AG04449 (cell line): ENCODE results near the gene RAB14.

ENCODE experiments used
- CTCF ChIA-PET: fragments of 350-600 bp; formaldehyde crosslinking; extraction: SDS; loops from one replicate; lab custom pipeline; 2021; ENCODE audit warnings: antibody characterized with exemption; lab: Yijun Ruan, JAX
- POLR2A ChIA-PET: fragments of 400-600, 350-600 bp; formaldehyde crosslinking; extraction: SDS; loops from one replicate; lab custom pipeline; 2020; ENCODE audit warnings: antibody characterized with exemption, inconsistent platforms; lab: Yijun Ruan, JAX
- DNase-seq: peaks from one replicate; pipeline ENCODE4 v3.0.0-alpha.2; 2010; ENCODE audit warnings: low read depth, low spot score
- H3K4me3 ChIP-seq: 2 replicates; pipeline ENCODE4 v1.5.1; 2011; ENCODE audit warnings: low read depth, mild to moderate bottlenecking, control low read depth, low read length
- TF ChIP-seq, protein P1 (sequence below): IDR thresholded peaks from one replicate; pipeline ENCODE4 v1.5.1; 2011; ENCODE audit warnings: mild to moderate bottlenecking, moderate library complexity, low read length, control low read depth, inconsistent platforms; ENCODE audit not compliant: insufficient read depth; ENCODE audit errors: missing control alignments

The RAB14 gene

GRCh38 chr9:121141706-121142105 is 60.0 kb downstream of the RAB14 start:
- H3K4me3 ChIP-seq = no peak overlapping the region
- TF ChIP-seq, protein P1, sequence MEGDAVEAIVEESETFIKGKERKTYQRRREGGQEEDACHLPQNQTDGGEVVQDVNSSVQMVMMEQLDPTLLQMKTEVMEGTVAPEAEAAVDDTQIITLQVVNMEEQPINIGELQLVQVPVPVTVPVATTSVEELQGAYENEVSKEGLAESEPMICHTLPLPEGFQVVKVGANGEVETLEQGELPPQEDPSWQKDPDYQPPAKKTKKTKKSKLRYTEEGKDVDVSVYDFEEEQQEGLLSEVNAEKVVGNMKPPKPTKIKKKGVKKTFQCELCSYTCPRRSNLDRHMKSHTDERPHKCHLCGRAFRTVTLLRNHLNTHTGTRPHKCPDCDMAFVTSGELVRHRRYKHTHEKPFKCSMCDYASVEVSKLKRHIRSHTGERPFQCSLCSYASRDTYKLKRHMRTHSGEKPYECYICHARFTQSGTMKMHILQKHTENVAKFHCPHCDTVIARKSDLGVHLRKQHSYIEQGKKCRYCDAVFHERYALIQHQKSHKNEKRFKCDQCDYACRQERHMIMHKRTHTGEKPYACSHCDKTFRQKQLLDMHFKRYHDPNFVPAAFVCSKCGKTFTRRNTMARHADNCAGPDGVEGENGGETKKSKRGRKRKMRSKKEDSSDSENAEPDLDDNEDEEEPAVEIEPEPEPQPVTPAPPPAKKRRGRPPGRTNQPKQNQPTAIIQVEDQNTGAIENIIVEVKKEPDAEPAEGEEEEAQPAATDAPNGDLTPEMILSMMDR = no peak
- ChIA-PET POLR2A (no interaction called here), CTCF (interaction anchor here (1.2 kb wide), 1 partner anchor 20 kb away, joined by 3 read pairs; no protein-coding TSS in a partner anchor)
- DNase-seq = no peak

- ChIA-PET POLR2A (no interaction called here), CTCF (no interaction called here)
- H3K4me3 ChIP-seq = no peak overlapping the region
- no peak for DNase-seq
- TF ChIP-seq, protein P1 = no peak
Observed at GRCh38 chr9:121141306-121141705, 60.4 kb downstream of the RAB14 start.

- TF ChIP-seq, protein P1 = no peak
- ChIA-PET CTCF (no interaction called here), POLR2A (no interaction called here)
- H3K4me3 ChIP-seq = no peak overlapping the region
- no peak for DNase-seq
Observed at GRCh38 chr9:121140162-121140561, 61.5 kb downstream of the RAB14 start.

DNA sequence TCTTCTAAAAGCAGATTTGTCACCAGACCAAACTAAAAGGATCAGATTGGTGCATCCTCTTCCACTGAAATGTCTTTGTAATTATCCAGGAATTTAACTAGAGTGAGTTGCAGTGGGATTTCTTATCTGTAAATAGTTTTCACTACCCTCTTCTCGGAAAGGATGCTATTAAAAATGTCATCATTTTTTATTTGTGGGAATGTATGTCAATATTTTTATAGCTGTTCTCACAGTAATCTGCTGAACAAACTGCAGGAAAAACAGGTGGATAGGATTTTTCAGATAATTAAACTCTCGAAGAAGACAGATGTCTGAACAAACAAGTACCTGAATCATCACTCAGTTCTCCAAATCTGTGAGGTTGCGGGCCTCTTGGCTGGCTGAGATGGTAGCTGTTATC is 62.7 kb downstream of the RAB14 start:
- CTCF ChIA-PET = interaction anchor here (1.3 to 2.0 kb wide), 2 partner anchors 18 to 30 kb away, joined by 3 to 7 read pairs; no protein-coding TSS in a partner anchor
- POLR2A ChIA-PET = no interaction called here

GRCh38 chr9:121138561-121138960 is 63.1 kb downstream of the RAB14 start:
- ChIA-PET CTCF (interaction anchor here (1.3 to 2.0 kb wide), 2 partner anchors 18 to 31 kb away, joined by 3 to 7 read pairs; no protein-coding TSS in a partner anchor), POLR2A (no interaction called here)
- no peak overlapping the region for H3K4me3 ChIP-seq
- TF ChIP-seq, protein P1 = no peak
- DNase-seq = no peak

More for the DNA sequence above, 62.7 kb downstream of the RAB14 start:
- DNase-seq = no peak
- TF ChIP-seq, protein P1 = no peak
- H3K4me3 ChIP-seq = no peak overlapping the region

GRCh38 chr9:121135642-121136041 is 66.0 kb downstream of the RAB14 start:
- POLR2A ChIA-PET = no interaction called here
- TF ChIP-seq, protein P1 = no peak
- no peak overlapping the region for H3K4me3 ChIP-seq
- DNase-seq = no peak
- CTCF ChIA-PET = no interaction called here
